ENCODE data around the gene NBEA.
"Not testable (repeated sequence)": the region's sequence is repeated elsewhere in the genome, so short reads cannot be mapped to it uniquely, and the experiment has no call there.

Gene NBEA

GRCh38 chr13:35599384-35599783 lies 657.3 kb downstream of the NBEA start:
- DNase-seq, result no peak

GRCh38 chr13:35600137-35600536 lies 658.1 kb downstream of the NBEA start:
- no peak for DNase-seq

- no peak for DNase-seq
Measured at GRCh38 chr13:35603593-35604285, 661.7 kb downstream of the NBEA start.

DNA sequence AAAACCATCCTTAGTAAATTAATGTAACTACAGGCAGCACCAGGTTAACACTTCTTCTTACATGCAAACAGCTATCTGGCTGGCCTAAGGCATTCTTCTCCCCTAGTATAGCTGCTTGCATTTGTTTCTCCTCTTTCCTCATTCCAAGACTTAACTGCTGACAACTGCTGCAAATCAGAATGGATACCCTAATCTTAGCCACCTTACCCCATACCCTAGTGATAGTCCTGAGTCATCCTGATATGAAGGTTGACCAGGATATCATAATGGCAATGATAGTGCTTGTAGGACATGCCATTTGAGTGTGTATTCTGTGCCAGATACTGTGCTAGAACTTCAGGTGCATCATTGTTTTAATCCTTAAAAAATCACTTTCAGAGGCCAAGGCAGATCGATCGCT lies 672.6 kb downstream of the NBEA start:
- DNase-seq, result no peak

- DNase-seq, result no peak
Measured at GRCh38 chr13:35617420-35617819, 675.4 kb downstream of the NBEA start.

DNA sequence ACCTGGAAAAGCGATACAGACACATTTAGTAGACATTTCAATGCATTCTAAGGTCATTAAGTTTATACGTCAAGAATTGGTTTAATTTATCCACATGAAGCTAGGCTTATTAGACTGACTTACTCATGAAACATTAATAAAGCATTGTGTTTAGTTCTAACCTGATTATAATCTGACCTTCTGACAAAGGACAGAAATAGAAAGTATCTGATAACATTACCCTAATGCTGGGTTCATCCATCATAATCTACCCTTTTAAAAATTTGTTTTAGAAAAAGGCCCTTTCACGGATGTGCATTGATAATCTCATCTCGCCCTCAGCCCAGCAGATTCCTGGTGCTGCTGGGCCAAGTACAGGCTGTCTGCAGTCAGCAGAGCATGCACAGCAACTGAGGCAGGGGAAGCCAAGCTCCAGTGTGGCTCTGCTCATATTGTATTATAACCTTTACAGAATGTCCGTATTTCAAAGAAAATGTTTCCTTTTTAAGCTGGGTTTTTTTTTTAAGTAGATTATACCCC lies 676.6 kb downstream of the NBEA start:
- DNase-seq, result no peak

DNA sequence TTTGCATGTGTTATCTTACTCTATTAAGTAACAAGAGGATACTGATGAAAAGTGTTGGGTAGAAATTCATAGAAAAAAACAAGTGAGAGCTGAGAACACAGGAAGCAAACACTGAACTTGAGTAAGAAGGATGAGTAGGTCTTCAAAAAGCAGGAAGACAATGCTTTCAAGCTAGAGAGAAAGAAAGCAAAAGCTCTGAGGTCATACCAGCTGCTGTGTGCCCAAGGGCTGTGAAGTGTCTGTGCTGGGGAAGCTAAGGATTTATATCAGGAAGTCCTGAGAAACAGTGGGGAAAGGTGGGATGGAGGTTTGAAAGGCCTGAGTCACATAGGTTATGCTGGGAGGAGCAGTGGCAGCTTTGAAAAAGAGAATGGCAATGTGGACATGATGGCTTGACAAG lies 679.9 kb downstream of the NBEA start:
- no peak for DNase-seq

GRCh38 chr13:35629026-35629425 lies 687.0 kb downstream of the NBEA start:
- DNase-seq, result no peak

DNA sequence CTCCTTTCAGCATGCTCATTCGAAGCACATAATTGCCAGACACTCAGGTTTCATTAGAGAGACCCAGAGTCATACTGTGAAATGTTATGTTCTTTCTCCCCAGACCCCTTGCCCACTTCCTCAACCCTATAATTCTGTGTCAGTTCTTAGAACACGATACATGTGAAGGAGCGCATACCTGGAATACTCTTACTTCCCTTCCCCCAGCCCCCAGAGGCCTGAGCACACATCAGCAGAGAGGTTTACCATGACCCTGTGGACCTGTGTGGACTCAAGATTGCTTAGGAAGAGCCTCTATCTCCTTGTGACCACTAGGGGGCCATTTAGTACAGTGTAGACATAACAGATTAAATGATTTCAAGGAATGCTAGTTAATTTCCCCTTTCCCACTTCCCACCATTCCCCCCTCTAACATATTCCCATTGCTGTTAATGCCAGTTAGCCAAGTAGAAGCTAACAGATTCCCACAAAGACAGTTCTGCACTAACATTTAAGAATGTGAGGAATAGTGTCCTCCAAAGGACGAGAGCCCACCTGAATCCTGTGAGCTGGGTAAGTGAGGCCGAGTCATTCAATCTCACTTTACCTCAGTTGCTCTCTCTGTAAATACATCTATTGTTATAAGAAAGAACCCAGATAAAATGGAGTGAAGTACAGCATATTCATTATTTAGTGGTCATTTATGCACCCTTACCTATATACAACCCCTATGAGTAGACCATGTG lies 688.6 kb downstream of the NBEA start:
- DNase-seq, result peak; percentile 22

- DNase-seq, result no peak
Measured at GRCh38 chr13:35631666-35632065, 689.6 kb downstream of the NBEA start.

DNA sequence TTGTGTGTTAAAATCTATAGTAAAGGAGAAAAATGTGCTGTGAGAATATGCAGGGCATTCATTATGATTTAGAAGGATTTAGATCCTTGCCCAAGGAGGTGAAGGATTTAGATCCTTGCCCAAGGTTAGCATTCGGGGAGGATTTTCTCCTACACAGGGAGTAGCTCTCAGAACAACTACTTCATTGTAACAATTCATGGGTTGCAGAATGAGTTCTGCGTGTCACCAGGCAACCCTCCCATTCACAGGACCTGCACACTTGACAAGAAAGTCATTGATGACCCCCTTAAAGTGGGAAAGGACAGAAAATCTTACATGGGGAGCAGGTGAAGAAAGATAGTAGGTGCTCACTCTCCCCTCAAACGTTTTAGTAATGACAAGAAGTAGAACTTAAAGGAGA lies 701.6 kb downstream of the NBEA start:
- no peak for DNase-seq

- DNase-seq, result no peak
Measured at GRCh38 chr13:35646056-35646774, 704.1 kb downstream of the NBEA start.

DNA sequence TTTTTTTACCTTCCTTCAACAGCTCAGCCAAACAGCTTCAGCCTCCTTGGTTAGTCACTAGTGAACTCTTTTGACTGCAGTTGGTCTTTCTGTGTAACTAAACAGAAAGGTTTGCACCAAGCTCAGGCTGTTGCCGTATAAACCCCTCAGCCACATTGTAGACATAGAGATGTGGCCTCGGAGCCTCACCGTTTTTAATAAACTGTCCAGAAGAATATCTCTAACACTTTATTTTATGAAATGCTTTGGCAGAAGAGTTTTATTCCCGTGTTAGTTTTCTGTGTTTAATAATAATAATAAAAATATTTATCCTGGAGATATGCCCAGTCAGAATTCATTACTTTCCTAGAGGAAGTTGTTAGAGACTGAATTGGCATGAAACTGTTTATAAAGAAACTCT lies 706.1 kb downstream of the NBEA start:
- DNase-seq, result no peak

GRCh38 chr13:35649162-35649561 lies 707.1 kb downstream of the NBEA start:
- no peak for DNase-seq

GRCh38 chr13:35659796-35660195 lies 717.7 kb downstream of the NBEA start:
- DNase-seq, result no peak

GRCh38 chr13:35664747-35665146 lies 722.7 kb downstream of the NBEA start:
- DNase-seq, result no peak

- no peak for DNase-seq
Measured at GRCh38 chr13:35669321-35669720, 727.3 kb downstream of the NBEA start.

- no peak for DNase-seq
Measured at GRCh38 chr13:35672611-35673010, 730.5 kb downstream of the NBEA start.

GRCh38 chr13:35675651-35676050 lies 733.6 kb downstream of the NBEA start:
- DNase-seq, result no peak

DNA sequence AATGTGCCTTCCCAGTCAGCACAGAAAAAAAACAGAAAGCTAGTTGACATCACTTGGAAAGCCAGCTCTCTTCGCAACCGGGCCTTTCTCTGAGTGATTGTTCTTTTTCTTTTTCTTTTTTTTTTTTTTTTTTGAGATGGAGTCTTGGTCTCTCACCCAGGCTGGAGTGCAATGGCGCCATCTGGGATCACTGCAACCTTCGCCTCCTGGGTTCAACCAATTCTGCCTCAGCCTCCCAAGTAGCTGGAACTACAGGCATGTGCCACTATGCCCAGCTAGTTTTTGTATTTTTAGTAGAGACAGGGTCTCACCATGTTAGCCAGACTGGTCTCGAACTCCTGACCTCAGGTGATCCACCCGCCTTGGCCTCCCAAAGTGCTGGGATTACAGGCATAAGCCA lies 735.8 kb downstream of the NBEA start:
- not testable (repeated sequence) for DNase-seq

DNA sequence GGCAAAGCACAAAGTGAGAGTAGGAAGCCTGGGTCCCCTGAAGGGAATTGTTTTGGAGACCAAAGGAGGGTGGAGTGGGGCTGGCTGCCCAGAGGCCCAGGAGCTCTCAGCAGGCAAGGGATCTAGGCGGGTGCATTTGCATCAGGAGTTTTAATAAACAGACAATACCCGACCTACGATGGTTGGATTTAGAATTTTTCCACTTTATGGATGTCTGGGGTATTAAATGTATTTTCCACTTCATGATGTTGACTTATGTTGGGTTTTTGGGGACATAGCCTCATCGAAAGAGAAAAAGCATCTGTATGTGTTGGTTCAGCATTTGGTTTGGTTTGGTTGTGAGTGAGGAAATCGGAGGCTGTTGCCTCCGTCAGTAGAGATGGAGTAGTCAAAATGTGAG lies 739.6 kb downstream of the NBEA start:
- DNase-seq, result no peak

DNA sequence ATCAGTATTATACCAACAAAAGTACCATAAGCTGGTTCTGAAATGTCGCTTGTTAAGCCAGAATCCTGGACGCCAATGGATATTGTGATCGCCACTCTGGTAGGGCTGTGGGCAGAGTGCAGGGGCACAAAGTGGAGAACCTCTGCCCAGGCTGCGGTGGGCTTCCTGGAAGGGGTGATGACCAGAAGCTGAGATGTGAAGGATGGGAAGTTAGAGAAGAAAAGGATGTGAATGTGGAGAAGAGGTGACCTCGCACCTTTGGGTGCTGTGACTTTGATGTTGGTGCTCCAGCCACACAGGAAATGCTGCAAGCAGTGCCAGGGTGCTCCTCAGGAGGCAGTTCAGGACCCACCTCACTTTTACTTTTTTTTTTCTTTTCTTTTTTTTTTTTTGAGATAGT lies 742.4 kb downstream of the NBEA start:
- DNase-seq, result no peak

DNA sequence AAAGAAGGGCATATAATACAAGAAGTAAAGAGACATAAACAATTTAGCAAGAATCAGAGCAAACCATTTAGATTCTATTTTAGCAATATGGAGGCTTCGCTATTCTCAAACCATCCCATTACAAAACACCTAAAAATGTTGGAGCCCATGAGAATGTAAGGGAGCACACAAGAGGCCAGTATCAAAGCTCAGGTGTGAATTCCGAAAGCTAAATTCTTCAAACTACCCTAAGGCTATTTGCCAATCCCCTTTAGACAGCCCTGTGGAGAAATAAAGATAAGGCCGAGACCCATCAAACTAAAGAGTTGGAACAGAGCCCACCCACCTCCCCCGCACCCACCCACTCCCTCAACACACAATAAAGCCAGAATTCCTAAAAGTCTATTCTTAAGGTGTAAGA lies 745.3 kb downstream of the NBEA start:
- DNase-seq, result no peak

Measured in right hindlimb (tissue), 1 donor.